ENCODE results near the gene POLR2E. TPM values are rescaled to one million over a fixed set of nuclear protein-coding genes. Genes with fewer than 3 reads are reported as not detected.

POLR2E gene
- total RNA-seq, 1 donor from 2014 or later = 140 TPM

DNA sequence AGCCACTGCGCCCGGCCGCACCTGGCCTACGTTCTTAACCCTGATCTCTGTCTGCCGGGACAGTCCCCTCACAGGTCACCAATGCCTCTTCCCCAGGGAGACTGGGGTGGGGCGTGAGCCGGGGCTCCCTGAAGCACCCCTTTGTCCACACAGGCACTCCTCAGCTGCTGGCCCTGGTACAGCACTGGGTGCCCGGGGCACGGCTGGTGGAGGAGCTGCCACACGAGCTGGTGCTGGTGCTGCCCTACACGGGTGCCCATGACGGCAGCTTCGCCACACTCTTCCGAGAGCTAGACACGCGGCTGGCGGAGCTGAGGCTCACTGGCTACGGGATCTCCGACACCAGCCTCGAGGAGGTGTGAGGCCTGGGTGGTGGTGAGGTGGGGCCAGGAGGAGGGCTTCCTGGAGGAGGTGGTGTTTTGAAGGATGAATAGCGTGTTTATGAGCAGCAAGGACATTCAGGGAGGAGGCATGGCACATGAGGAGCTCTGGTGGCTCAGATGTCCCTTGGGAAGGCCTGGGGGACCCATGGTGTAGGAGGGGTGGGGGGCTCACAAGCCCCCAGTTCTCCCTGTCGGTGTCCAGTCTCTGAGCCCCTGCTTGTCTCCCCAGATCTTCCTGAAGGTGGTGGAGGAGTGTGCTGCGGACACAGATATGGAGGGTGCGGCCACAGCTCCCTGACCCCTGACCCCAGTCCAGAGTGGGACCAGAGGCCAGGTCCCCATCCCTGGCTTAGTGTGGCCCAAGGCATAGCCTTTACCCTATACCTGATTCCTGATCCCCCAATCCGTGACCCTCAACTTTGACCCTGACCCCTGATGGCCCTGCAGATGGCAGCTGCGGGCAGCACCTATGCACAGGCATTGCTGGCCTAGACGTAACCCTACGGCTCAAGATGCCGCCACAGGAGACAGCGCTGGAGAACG, 41.7 kb downstream of the POLR2E start:
- H3K36me3 Mint-ChIP-seq (ENCODE audit: unreplicated experiment) = peaks cover 23% of the 10 kb centered on the region
- DNase-seq = no peak
- H3K9me3 Mint-ChIP-seq (ENCODE audit: unreplicated experiment) = peaks cover 19% of the 10 kb centered on the region
- TF ChIP-seq, protein P1, sequence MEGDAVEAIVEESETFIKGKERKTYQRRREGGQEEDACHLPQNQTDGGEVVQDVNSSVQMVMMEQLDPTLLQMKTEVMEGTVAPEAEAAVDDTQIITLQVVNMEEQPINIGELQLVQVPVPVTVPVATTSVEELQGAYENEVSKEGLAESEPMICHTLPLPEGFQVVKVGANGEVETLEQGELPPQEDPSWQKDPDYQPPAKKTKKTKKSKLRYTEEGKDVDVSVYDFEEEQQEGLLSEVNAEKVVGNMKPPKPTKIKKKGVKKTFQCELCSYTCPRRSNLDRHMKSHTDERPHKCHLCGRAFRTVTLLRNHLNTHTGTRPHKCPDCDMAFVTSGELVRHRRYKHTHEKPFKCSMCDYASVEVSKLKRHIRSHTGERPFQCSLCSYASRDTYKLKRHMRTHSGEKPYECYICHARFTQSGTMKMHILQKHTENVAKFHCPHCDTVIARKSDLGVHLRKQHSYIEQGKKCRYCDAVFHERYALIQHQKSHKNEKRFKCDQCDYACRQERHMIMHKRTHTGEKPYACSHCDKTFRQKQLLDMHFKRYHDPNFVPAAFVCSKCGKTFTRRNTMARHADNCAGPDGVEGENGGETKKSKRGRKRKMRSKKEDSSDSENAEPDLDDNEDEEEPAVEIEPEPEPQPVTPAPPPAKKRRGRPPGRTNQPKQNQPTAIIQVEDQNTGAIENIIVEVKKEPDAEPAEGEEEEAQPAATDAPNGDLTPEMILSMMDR (IDR thresholded peaks at IDR 0.05; ENCODE audit: partially characterized antibody, unreplicated experiment) = no peak
- H3K4me1 Mint-ChIP-seq (ENCODE audit: low read depth, unreplicated experiment) = no peaks in the 10 kb centered on the region
- no peak overlapping the region for H3K27ac Mint-ChIP-seq (ENCODE audit: unreplicated experiment)
- no peak overlapping the region for H3K4me3 Mint-ChIP-seq (ENCODE audit: unreplicated experiment)
- H3K27me3 Mint-ChIP-seq (ENCODE audit: unreplicated experiment) = peaks cover 5% of the 10 kb centered on the region

DNA sequence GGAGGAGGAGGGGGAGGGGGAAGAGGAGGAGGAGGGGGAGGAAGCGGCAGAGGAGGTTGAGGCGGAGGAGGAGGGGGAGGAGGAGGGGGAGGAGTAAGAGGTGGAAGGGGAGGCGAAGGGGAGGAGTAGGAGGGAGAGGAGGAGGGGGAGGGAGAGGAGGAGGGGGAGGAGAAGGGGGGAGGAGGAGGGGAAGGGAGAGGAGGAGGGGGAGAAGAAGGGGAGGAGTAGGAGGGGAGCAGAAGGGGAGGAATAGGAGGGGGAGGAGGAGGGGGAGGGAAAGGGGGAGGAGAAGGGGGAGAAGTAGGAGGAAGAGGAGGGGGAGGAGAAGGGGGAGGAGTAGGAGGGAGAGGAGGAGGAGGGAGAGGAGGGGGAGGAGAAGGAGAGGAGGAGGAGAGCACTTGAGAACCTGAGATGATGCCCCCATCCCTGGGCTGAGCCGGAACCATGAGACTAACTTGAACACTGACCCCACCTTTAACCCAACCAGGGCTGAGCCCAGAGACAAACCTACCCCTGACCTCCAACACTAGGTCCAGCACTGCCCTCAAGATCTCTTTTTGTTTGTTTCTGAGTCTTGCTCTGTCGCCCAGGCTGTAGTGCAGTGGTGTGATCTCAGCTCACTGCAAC, 42.7 kb downstream of the POLR2E start:
- no peak for DNase-seq
- TF ChIP-seq, protein P1 (IDR thresholded peaks at IDR 0.05; ENCODE audit: partially characterized antibody, unreplicated experiment) = no peak
- Mint-ChIP-seq H3K27me3 (ENCODE audit: unreplicated experiment) (peaks cover 5% of the 10 kb centered on the region), H3K27ac (ENCODE audit: unreplicated experiment) (no peak overlapping the region), H3K4me1 (ENCODE audit: low read depth, unreplicated experiment) (no peaks in the 10 kb centered on the region), H3K9me3 (ENCODE audit: unreplicated experiment) (peaks cover 15% of the 10 kb centered on the region), H3K36me3 (ENCODE audit: unreplicated experiment) (peaks cover 13% of the 10 kb centered on the region), H3K4me3 (ENCODE audit: unreplicated experiment) (no peak overlapping the region)

DNA sequence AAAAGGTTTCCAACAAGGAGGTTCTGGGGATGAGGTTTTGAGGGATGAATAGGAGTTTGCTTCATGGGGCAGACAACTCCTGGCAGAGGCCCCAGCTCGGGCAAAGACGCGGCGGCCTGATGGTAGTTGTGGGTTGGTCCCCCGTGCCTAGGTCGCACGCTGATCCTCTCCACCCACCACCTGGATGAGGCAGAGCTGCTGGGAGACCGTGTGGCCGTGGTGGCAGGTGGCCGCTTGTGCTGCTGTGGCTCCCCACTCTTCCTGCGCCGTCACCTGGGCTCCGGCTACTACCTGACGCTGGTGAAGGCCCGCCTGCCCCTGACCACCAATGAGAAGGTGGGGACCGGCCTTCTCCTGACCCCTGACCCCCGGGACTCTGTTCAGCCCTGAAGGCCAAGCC, 43.4 kb downstream of the POLR2E start:
- Mint-ChIP-seq H3K9me3 (ENCODE audit: unreplicated experiment) (peaks cover 12% of the 10 kb centered on the region), H3K4me3 (ENCODE audit: unreplicated experiment) (no peak overlapping the region), H3K27me3 (ENCODE audit: unreplicated experiment) (peaks cover 5% of the 10 kb centered on the region), H3K4me1 (ENCODE audit: low read depth, unreplicated experiment) (no peaks in the 10 kb centered on the region), H3K27ac (ENCODE audit: unreplicated experiment) (no peak overlapping the region), H3K36me3 (ENCODE audit: unreplicated experiment) (peaks cover 7% of the 10 kb centered on the region)
- TF ChIP-seq, protein P1 (IDR thresholded peaks at IDR 0.05; ENCODE audit: partially characterized antibody, unreplicated experiment) = no peak
- no peak for DNase-seq

DNA sequence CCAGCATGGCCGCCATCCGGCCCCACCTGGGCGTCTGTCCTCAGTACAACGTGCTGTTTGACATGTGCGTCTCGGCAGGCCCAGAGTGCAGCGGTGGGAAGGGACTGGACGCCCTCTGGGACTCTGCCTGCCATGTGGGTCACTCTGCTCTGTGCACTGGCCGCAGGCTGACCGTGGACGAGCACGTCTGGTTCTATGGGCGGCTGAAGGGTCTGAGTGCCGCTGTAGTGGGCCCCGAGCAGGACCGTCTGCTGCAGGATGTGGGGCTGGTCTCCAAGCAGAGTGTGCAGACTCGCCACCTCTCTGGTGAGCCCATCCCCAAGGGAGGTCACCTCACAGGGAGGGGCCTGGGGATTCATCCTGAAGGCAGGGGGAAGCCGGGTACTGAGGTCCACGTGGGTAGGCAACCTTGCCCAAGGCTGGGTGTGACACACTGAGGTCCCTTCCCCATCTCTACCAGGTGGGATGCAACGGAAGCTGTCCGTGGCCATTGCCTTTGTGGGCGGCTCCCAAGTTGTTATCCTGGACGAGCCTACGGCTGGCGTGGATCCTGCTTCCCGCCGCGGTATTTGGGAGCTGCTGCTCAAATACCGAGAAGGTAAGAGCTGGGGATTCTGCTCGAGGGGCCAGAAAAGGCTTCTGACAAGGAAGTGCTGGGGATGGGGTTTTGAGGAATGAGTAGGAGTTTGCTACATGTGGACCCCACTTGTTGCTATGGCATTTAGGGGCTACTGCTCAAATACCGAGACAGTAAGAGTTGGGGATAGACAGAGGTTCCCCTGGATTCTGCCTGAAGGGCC, 44.0 kb downstream of the POLR2E start:
- no peak overlapping the region for H3K27ac Mint-ChIP-seq (ENCODE audit: unreplicated experiment)
- peaks cover 6% of the 10 kb centered on the region for H3K9me3 Mint-ChIP-seq (ENCODE audit: unreplicated experiment)
- no peak overlapping the region for H3K4me3 Mint-ChIP-seq (ENCODE audit: unreplicated experiment)
- no peaks in the 10 kb centered on the region for H3K4me1 Mint-ChIP-seq (ENCODE audit: low read depth, unreplicated experiment)
- peaks cover 2% of the 10 kb centered on the region for H3K27me3 Mint-ChIP-seq (ENCODE audit: unreplicated experiment)
- no peak for DNase-seq
- peaks cover under 1% of the 10 kb centered on the region for H3K36me3 Mint-ChIP-seq (ENCODE audit: unreplicated experiment)
- TF ChIP-seq, protein P1 (IDR thresholded peaks at IDR 0.05; ENCODE audit: partially characterized antibody, unreplicated experiment) = no peak
